HG03432 (cell line): ENCODE measurements around the gene CLMP.

Experiments used
- ATAC-seq: cut with Tn5 transposase; IDR thresholded peaks from one replicate; pipeline ENCODE4 v1.9.1; 2021; ENCODE audit warnings: mild to moderate bottlenecking, moderate library complexity; ENCODE audit not compliant: unreplicated experiment

Gene CLMP

GRCh38 chr11:123191939-123192338, 3.1 kb downstream of the CLMP start:
- ATAC-seq, result no peak

- ATAC-seq, result no peak
These were observed 4.5 kb downstream of the CLMP start for GRCh38 chr11:123190518-123190917.

- no peak for ATAC-seq
These were observed 6.4 kb downstream of the CLMP start for GRCh38 chr11:123188508-123189165.

- ATAC-seq, result no peak
These were observed 7.2 kb downstream of the CLMP start for GRCh38 chr11:123187665-123188507.

GRCh38 chr11:123187248-123187647, 7.8 kb downstream of the CLMP start:
- no peak for ATAC-seq

- no peak for ATAC-seq
These were observed 8.8 kb downstream of the CLMP start for GRCh38 chr11:123186286-123186685.

GRCh38 chr11:123185326-123185725, 9.7 kb downstream of the CLMP start:
- ATAC-seq, result no peak

- ATAC-seq, result no peak
These were observed 10.5 kb downstream of the CLMP start for GRCh38 chr11:123184531-123184930.

GRCh38 chr11:123183391-123184099, 11.5 kb downstream of the CLMP start:
- ATAC-seq, result no peak

GRCh38 chr11:123181767-123182500, 13.1 kb downstream of the CLMP start:
- ATAC-seq, result no peak

- ATAC-seq, result no peak
These were observed 14.0 kb downstream of the CLMP start for GRCh38 chr11:123181075-123181474.

GRCh38 chr11:123180574-123180973, 14.5 kb downstream of the CLMP start:
- no peak for ATAC-seq

GRCh38 chr11:123180166-123180565, 14.9 kb downstream of the CLMP start:
- ATAC-seq, result no peak

- no peak for ATAC-seq
These were observed 15.5 kb downstream of the CLMP start for GRCh38 chr11:123179586-123179985.

GRCh38 chr11:123178186-123178585, 16.9 kb downstream of the CLMP start:
- no peak for ATAC-seq

GRCh38 chr11:123176785-123177184, 18.3 kb downstream of the CLMP start:
- no peak for ATAC-seq

- ATAC-seq, result no peak
These were observed 20.6 kb downstream of the CLMP start for GRCh38 chr11:123174196-123175183.

- ATAC-seq, result no peak
These were observed 21.2 kb downstream of the CLMP start for GRCh38 chr11:123173856-123174186.

GRCh38 chr11:123173040-123173855, 21.8 kb downstream of the CLMP start:
- no peak for ATAC-seq
